ENCODE data around the gene INHA.

Gene INHA

GRCh38 chr2:219536967-219537366, 35.1 kb upstream of the INHA start:
- Histone ChIP-seq H3K9me2 (replicated peaks; ENCODE audit: insufficient read depth, low read length) (no peaks in the 10 kb centered on the region), H2AFZ (ENCODE audit: low read depth, low read length, severe bottlenecking) (no peak overlapping the region), H3K4me3 (ENCODE audit: insufficient read depth, low read length, poor library complexity, severe bottlenecking) (no peak overlapping the region), H3K79me2 (ENCODE audit: insufficient read depth, low read length) (no peaks in the 10 kb centered on the region), H3K9me3 (ENCODE audit: insufficient read depth, low read length) (no peaks in the 10 kb centered on the region), H3F3A (ENCODE audit: insufficient read depth) (no peaks in the 10 kb centered on the region), H3K27ac (ENCODE audit: low read depth, low read length) (no peak overlapping the region), H3K36me3 (ENCODE audit: low read length) (no peaks in the 10 kb centered on the region), H4K20me1 (ENCODE audit: low read depth, low read length) (no peaks in the 10 kb centered on the region), H3K9ac (ENCODE audit: low read length) (no peak overlapping the region), H3K27me3 (ENCODE audit: low read length) (no peaks in the 10 kb centered on the region), H3K4me2 (ENCODE audit: low read depth, low read length, poor library complexity, severe bottlenecking) (no peak overlapping the region)
- TF ChIP-seq CTCF (IDR thresholded peaks at IDR 0.05; ENCODE audit: insufficient read depth, low read length, poor library complexity, severe bottlenecking) (no peak), EZH2phosphoT487 (conservative IDR thresholded peaks at IDR 0.05; ENCODE audit: low read length) (no peak)

DNA sequence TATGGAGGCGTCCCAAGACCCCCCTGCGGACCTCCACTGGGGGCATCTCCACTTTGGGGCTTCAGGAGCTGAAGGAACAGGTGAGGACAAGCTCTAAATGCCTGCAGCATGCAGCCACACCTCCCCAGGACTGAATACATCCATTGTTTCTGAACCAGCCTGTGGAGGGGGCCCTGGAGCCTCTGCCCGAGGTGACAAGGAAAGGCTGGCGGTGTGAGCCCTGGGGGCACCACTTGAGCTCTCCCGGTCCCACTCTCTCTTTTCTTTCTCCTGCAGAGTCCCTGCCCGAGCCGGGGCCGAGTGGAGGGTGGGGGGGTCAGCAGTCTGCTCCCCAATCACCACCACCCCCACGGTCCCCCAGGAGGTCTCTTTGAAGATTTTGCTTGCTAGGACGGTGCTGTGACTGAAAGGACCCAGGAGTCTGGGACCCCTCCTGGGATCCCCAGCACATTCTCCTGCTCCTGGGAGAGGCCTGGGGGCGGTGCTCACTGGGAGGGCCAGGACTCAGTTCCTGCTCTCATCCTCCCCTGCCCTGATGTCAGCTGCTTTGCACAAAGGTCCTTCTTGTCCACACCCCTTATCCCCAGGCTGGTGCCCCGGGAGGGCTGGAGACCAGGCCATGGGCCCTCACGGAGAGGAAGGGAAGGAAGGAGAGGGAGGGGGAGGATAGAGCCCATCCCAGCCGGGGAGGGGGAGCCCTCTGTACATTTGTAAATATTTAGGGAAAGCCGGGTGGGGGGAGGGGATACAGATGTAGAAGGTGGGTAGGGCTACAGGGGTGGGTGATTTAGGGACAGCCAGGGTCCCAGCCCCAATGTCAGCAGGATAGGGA, 34.2 kb upstream of the INHA start:
- Histone ChIP-seq H3K79me2 (ENCODE audit: insufficient read depth, low read length) (no peaks in the 10 kb centered on the region), H4K20me1 (ENCODE audit: low read depth, low read length) (no peaks in the 10 kb centered on the region), H3K4me3 (ENCODE audit: insufficient read depth, low read length, poor library complexity, severe bottlenecking) (no peak overlapping the region), H3K27ac (ENCODE audit: low read depth, low read length) (no peak overlapping the region), H3K36me3 (ENCODE audit: low read length) (no peaks in the 10 kb centered on the region), H3K27me3 (ENCODE audit: low read length) (no peaks in the 10 kb centered on the region), H3K9ac (ENCODE audit: low read length) (no peak overlapping the region), H3F3A (ENCODE audit: insufficient read depth) (peaks cover 7% of the 10 kb centered on the region), H3K4me2 (ENCODE audit: low read depth, low read length, poor library complexity, severe bottlenecking) (no peak overlapping the region), H2AFZ (ENCODE audit: low read depth, low read length, severe bottlenecking) (no peak overlapping the region), H3K9me3 (ENCODE audit: insufficient read depth, low read length) (no peaks in the 10 kb centered on the region), H3K9me2 (replicated peaks; ENCODE audit: insufficient read depth, low read length) (no peaks in the 10 kb centered on the region)
- TF ChIP-seq CTCF (IDR thresholded peaks at IDR 0.05; ENCODE audit: insufficient read depth, low read length, poor library complexity, severe bottlenecking) (no peak), EZH2phosphoT487 (conservative IDR thresholded peaks at IDR 0.05; ENCODE audit: low read length) (no peak)

GRCh38 chr2:219538504-219538951, 33.6 kb upstream of the INHA start:
- Histone ChIP-seq H3K27me3 (ENCODE audit: low read length) (no peaks in the 10 kb centered on the region), H3K79me2 (ENCODE audit: insufficient read depth, low read length) (no peaks in the 10 kb centered on the region), H3K4me3 (ENCODE audit: insufficient read depth, low read length, poor library complexity, severe bottlenecking) (no peak overlapping the region), H3K27ac (ENCODE audit: low read depth, low read length) (no peak overlapping the region), H3K9ac (ENCODE audit: low read length) (no peak overlapping the region), H2AFZ (ENCODE audit: low read depth, low read length, severe bottlenecking) (no peak overlapping the region), H3K9me2 (replicated peaks; ENCODE audit: insufficient read depth, low read length) (no peaks in the 10 kb centered on the region), H4K20me1 (ENCODE audit: low read depth, low read length) (no peaks in the 10 kb centered on the region), H3F3A (ENCODE audit: insufficient read depth) (peaks cover 7% of the 10 kb centered on the region), H3K4me2 (ENCODE audit: low read depth, low read length, poor library complexity, severe bottlenecking) (no peak overlapping the region), H3K9me3 (ENCODE audit: insufficient read depth, low read length) (no peaks in the 10 kb centered on the region), H3K36me3 (ENCODE audit: low read length) (no peaks in the 10 kb centered on the region)
- TF ChIP-seq CTCF (IDR thresholded peaks at IDR 0.05; ENCODE audit: insufficient read depth, low read length, poor library complexity, severe bottlenecking): no peak
- TF ChIP-seq EZH2phosphoT487 (conservative IDR thresholded peaks at IDR 0.05; ENCODE audit: low read length): no peak
